GM06990 (cell line): Measurements from ENCODE around the gene BRD4.

ENCODE experiments used
- DNase-seq: peaks from one replicate; pipeline ENCODE4 v3.0.0-alpha.2; 2011; ENCODE audit not compliant: insufficient read length; ENCODE audit errors: extremely low read depth
- H3K27me3 ChIP-seq: replicated peaks from 2 replicates; pipeline ENCODE4 v1.6.0; 2011; ENCODE audit warnings: low read length; ENCODE audit not compliant: control insufficient read depth, insufficient read depth
- H3K36me3 ChIP-seq: 2 replicates; pipeline ENCODE4 v1.5.1; 2011; ENCODE audit warnings: low read length; ENCODE audit not compliant: control insufficient read depth, insufficient read depth
- H3K4me3 ChIP-seq: replicated peaks from 2 replicates; pipeline ENCODE4 v1.5.1; 2011; ENCODE audit warnings: low read depth, mild to moderate bottlenecking, control low read depth, low read length
- TF ChIP-seq, protein P1 (sequence below): IDR thresholded peaks from 2 replicates; pipeline ENCODE4 v1.5.1; 2011; ENCODE audit warnings: low read length, control low read depth, mild to moderate bottlenecking, inconsistent platforms; ENCODE audit not compliant: insufficient read depth, poor library complexity, severe bottlenecking

BRD4 gene

DNA sequence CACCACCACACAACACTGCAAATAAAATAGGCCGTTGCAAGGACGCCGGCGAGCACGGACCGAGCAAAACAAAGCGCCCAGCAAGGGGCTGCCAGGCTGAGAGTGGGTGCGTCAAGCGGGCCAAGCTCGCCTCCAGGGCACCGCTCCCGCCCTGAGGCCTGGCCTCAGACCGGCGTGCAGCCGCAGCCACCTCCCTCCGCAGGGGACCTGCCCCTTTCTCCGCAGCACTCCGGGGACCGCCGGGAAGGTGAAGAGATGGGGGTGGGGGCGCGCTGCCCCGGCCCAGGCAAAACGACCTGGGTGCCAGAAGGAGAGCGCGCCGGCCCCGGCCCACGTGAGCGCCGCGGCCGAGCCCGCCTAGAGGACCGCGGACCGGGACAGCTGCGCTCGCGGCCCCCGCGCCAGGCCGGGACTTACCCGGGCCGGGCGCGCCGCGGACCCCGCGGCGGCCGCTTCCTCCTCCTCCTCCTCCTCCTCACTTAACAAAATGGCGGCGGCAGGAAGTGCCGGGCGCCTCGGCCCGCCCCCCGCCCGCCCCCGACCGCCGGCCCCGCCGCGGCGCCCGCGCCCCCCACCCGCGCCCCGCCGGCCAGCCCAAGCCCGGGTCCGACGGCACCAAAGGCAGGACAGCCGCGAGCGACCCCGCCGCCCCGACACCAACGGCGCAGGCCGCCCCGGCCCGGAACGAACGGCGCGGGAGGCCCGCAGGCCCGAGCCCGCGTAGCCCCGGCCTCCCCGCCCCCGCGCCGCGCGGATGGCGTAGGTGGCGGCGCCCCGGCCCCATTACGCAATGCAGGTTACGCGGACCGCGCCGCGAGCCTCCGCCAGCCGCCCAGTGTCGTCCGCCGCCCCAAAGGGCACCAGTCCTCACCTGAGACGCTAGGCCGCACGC lies 674 bp downstream of the BRD4 start:
- peak; percentile 80 for DNase-seq
- no peaks in the 10 kb centered on the region; the same call in 1 of the 2 replicates for H3K36me3 ChIP-seq
- TF ChIP-seq, protein P1, sequence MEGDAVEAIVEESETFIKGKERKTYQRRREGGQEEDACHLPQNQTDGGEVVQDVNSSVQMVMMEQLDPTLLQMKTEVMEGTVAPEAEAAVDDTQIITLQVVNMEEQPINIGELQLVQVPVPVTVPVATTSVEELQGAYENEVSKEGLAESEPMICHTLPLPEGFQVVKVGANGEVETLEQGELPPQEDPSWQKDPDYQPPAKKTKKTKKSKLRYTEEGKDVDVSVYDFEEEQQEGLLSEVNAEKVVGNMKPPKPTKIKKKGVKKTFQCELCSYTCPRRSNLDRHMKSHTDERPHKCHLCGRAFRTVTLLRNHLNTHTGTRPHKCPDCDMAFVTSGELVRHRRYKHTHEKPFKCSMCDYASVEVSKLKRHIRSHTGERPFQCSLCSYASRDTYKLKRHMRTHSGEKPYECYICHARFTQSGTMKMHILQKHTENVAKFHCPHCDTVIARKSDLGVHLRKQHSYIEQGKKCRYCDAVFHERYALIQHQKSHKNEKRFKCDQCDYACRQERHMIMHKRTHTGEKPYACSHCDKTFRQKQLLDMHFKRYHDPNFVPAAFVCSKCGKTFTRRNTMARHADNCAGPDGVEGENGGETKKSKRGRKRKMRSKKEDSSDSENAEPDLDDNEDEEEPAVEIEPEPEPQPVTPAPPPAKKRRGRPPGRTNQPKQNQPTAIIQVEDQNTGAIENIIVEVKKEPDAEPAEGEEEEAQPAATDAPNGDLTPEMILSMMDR, result no peak

DNA sequence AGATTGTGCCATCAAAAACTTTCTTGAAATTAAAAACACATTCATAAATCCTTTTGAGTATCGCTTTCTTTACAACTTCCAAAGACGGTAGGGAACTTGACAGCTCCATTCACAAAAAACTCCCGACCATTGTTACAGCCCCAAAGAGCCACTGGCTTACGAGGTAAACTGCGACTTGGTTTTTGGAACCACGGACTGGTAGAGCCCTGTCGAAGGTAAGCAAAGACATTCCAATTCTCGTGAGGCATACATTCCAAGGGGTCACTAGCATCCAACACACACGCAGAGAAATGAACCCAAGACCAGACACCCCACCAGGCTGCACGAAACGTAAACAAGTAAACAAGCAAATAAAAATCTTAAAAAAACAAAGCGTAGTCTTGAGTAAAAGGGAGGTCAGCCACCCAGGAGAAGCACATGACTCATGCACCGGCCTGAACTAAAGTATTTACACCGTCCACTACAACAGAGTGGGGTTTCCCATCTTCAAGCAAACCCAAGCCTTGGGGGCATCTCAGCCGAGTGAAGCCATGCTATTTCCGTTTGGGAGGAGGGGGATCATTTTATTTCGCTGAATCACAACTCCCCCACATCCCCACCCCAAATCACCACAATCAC lies 1.4 kb downstream of the BRD4 start:
- TF ChIP-seq, protein P1, result no peak
- Histone ChIP-seq H3K4me3 (peak overlapping the region; percentile 88), H3K36me3 (no peaks in the 10 kb centered on the region; the same call in 1 of the 2 replicates), H3K27me3 (no peaks in the 10 kb centered on the region)
- DNase-seq, result no peak

More for the DNA sequence above, 674 bp downstream of the BRD4 start:
- no peaks in the 10 kb centered on the region for H3K27me3 ChIP-seq
- H3K4me3 ChIP-seq, result peak overlapping the region; percentile 88

DNA sequence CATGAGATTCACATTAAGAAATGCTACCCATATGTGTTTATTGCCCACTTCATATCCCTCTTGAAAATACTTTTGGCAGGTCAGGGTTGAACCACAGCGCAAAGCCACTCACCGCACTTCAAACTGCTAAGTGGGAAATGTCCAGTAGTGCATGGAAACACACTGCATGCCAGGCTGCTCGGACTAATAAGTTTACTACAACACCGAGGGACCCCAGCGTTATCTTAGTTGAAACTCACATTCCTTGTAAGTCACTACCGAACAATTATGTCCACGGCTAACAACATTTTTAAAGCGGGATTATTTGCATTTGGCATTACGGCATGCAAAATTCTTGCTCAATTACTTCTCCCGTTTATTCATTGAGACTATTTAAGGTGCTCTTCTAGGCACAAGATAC lies 4.0 kb downstream of the BRD4 start:
- TF ChIP-seq, protein P1, result no peak
- Histone ChIP-seq H3K36me3 (no peaks in the 10 kb centered on the region; the same call in 1 of the 2 replicates), H3K4me3 (no peak overlapping the region), H3K27me3 (no peaks in the 10 kb centered on the region)
- no peak for DNase-seq

DNA sequence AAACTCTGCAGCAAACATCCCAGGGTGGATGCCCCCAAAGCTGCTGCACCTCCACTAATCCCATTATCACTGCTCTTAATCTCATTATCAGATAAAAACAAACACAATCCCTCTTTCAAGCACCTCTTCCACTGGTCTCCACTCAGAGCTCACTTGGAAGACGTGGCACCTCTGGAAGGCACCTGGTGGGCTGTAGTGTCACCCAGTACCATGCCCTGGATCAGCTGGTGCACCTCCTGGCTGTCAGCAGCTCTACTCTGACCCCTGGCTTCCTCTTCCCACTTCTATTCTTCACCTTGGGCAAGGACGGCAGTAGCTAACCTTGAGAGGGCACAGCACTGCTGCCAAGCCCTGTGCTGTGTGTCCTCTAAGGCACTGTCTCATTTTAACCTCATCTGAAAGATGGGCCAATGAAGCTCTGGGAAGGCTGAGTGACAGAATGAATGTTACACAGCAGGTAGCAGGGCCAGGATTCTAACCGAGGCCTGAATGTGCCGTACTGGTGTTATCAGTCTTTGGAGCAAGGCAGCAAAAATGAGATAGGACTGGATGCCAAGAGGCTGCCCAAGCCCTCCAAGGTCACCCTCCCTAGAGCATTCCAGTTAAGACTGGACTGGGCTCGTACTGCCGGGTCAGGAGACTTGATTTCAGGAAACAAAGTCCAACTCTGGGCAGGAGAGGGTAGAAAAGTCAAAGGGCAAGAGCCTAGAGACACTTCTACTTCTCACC lies 7.4 kb downstream of the BRD4 start:
- TF ChIP-seq, protein P1, result peak; percentile 14
- DNase-seq, result no peak
- Histone ChIP-seq H3K36me3 (no peaks in the 10 kb centered on the region; the same call in 1 of the 2 replicates), H3K4me3 (no peak overlapping the region), H3K27me3 (no peaks in the 10 kb centered on the region)

DNA sequence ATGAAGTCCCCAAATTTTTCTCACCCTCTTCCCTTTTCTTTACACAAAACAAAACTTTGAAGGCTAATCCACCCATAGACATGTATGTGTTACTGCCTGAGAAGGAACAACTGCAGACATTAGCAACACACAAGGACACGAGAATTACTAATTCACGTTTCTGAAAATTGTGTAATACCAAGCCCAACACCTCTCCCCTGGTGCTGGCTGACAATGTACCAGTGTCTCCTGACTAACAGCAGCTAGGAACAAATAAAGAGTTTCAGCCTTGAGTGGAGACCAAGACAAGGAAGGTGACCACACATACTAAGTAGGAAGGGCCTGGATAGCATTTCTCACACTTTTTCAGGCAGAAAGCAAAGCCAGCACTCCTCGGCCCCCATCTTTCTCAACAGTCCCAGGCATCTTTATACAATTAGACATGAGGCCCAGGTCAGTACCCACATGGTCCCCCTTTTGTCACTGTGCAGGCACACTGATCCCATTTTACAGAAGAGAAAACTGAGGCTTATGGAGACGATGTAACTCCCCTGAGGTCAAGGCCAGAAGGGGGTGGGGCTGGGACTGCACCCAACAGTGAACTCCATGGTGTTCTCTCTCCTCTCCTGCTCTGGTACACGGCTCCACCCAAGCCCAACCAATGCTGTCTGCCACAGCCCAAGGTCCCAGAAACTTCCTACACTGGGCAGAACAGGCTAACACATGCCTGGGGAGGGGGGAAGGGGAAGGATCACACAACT lies 8.7 kb downstream of the BRD4 start:
- Histone ChIP-seq H3K27me3 (no peaks in the 10 kb centered on the region), H3K4me3 (no peak overlapping the region), H3K36me3 (no peaks in the 10 kb centered on the region; the same call in 1 of the 2 replicates)
- no peak for DNase-seq
- TF ChIP-seq, protein P1, result no peak
